CD14-positive monocyte (primary cell): ENCODE data around the gene HSCB. TPM values are rescaled to one million over a fixed set of nuclear protein-coding genes. Genes with fewer than 3 reads are reported as not detected.

ENCODE experiments used
- DNase-seq, 3 donors: peaks; one replicate each; pipeline ENCODE4 v3.0.0-alpha.2; 2011 to 2022
- H2AFZ ChIP-seq: 2 replicates; pipeline ENCODE4 v1.6.0; 2012; ENCODE audit warnings: mild to moderate bottlenecking, low read depth, low read length, inconsistent platforms; ENCODE audit not compliant: insufficient read depth, poor library complexity, severe bottlenecking
- H3K27ac ChIP-seq, 2 donors: 1 replicate in 1 of 2; 2 replicates in 1 of 2; pipeline ENCODE4 v1.5.1; 2012 to 2013; ENCODE audit warnings: low read length in 2 of 2, control low read depth in 1 of 2, inconsistent platforms in 1 of 2, low read depth in 1 of 2, mild to moderate bottlenecking in 1 of 2
- H3K27me3 ChIP-seq, 2 donors: one replicate each; pipeline versions ENCODE4 v1.6.0 to v1.6.1; 2011 to 2013; ENCODE audit warnings: low read length in 2 of 2; ENCODE audit not compliant: control insufficient read depth in 2 of 2, insufficient read depth in 2 of 2
- H3K36me3 ChIP-seq, 2 donors: replicated peaks in 1 of 2; 1 replicate in 1 of 2; 2 replicates in 1 of 2; pipeline versions ENCODE4 v1.5.1 to v1.6.1; 2012 to 2013; ENCODE audit warnings: low read length in 2 of 2, control low read depth in 1 of 2, inconsistent platforms in 1 of 2, mild to moderate bottlenecking in 1 of 2; ENCODE audit not compliant: insufficient read depth in 2 of 2, control insufficient read depth in 1 of 2
- H3K4me1 ChIP-seq, 2 donors: 1 replicate in 1 of 2; 2 replicates in 1 of 2; pipeline versions ENCODE4 v1.5.1 to v1.6.1; 2012 to 2013; ENCODE audit warnings: low read length in 2 of 2, control low read depth in 1 of 2, inconsistent platforms in 1 of 2, mild to moderate bottlenecking in 1 of 2, moderate library complexity in 1 of 2; ENCODE audit not compliant: insufficient read depth in 2 of 2, control insufficient read depth in 1 of 2
- H3K4me2 ChIP-seq: replicated peaks from 2 replicates; pipeline ENCODE3; 2012; ENCODE audit warnings: low read length, moderate library complexity, mild to moderate bottlenecking; ENCODE audit not compliant: poor library complexity, severe bottlenecking; ENCODE audit errors: extremely low read depth
- H3K4me3 ChIP-seq, 3 experiments: fragments of 200-600 bp in 1 of 3; sonication (generic) in 1 of 3; replicated peaks in 1 of 3; 1 replicate in 2 of 3; 2 replicates in 1 of 3; pipeline ENCODE4 v1.5.1; 2011 to 2013; ENCODE audit warnings: low read length in 3 of 3, mild to moderate bottlenecking in 3 of 3, control low read depth in 2 of 3, low read depth in 2 of 3, inconsistent platforms in 1 of 3, moderate library complexity in 1 of 3
- H3K79me2 ChIP-seq: 2 replicates; pipeline ENCODE4 v1.6.0; 2012; ENCODE audit warnings: mild to moderate bottlenecking, control low read depth, inconsistent platforms, low read length, moderate library complexity; ENCODE audit not compliant: insufficient read depth
- H3K9ac ChIP-seq: 2 replicates; pipeline ENCODE4 v1.6.0; 2017; ENCODE audit warnings: low read length, mild to moderate bottlenecking; ENCODE audit not compliant: insufficient read depth, poor library complexity, severe bottlenecking
- H3K9me3 ChIP-seq, 2 donors: replicated peaks in 1 of 2; 1 replicate in 1 of 2; 2 replicates in 1 of 2; pipeline versions ENCODE4 v1.5.1 to v1.6.1; 2012 to 2013; ENCODE audit warnings: low read length in 2 of 2, control low read depth in 1 of 2; ENCODE audit not compliant: control insufficient read depth in 1 of 2, insufficient read depth in 1 of 2
- H4K20me1 ChIP-seq: 2 replicates; pipeline ENCODE4 v1.6.0; 2012; ENCODE audit warnings: mild to moderate bottlenecking, low read length, control low read depth, moderate library complexity; ENCODE audit not compliant: insufficient read depth
- H3K27ac Mint-ChIP-seq, 7 donors: one replicate each; pipeline ENCODE4 v1.8.0; 2020; ENCODE audit warnings: mild to moderate bottlenecking in 7 of 7, mixed read lengths in 7 of 7, moderate library complexity in 6 of 7, inconsistent platforms in 2 of 7
- H3K27me3 Mint-ChIP-seq, 3 donors: one replicate each; pipeline ENCODE4 v1.8.0; 2021 to 2022; ENCODE audit warnings: low read depth in 3 of 3, mild to moderate bottlenecking in 3 of 3, mixed read lengths in 3 of 3, moderate library complexity in 3 of 3, inconsistent platforms in 1 of 3
- H3K36me3 Mint-ChIP-seq, 2 donors: one replicate each; pipeline ENCODE4 v1.8.0; 2020; ENCODE audit warnings: mixed read lengths in 2 of 2, inconsistent platforms in 1 of 2, mild to moderate bottlenecking in 1 of 2
- H3K4me1 Mint-ChIP-seq: one replicate; pipeline ENCODE4 v1.8.0; 2020; ENCODE audit warnings: mild to moderate bottlenecking, mixed read lengths
- H3K4me3 Mint-ChIP-seq, 2 donors: one replicate each; pipeline ENCODE4 v1.8.0; 2020; ENCODE audit warnings: mild to moderate bottlenecking in 2 of 2, mixed read lengths in 2 of 2, moderate library complexity in 1 of 2
- H3K9me3 Mint-ChIP-seq, 7 donors: one replicate each; pipeline ENCODE4 v1.8.0; 2020 to 2022; ENCODE audit warnings: mixed read lengths in 7 of 7, mild to moderate bottlenecking in 6 of 7, moderate library complexity in 6 of 7, inconsistent platforms in 2 of 7
- WGBS: methylation state at CpG from one replicate; pipeline ENCODE4 v1.1.5; 2013; ENCODE audit warnings: missing lambda C conversion rate; ENCODE audit not compliant: insufficient coverage; 5-methylcytosine and 5-hydroxymethylcytosine counted together
- intact Hi-C, 2 donors: fragments of 100-400 bp; cut with micrococcal nuclease; formaldehyde crosslinking; loops; one replicate each; pipeline versions ENCODE4 v1.15.0 to v1.15.1; 2023
- polyA plus RNA-seq, 3 donors: library from polyadenylated mRNA; depleted of rRNA in 1 of 3; unstranded in 2 of 3; stranded (reverse) in 1 of 3; fragments of 300-500 nt in 2 of 3; fragments of >200 nt in 1 of 3; fragmentation: Illumina TruSeq in 2 of 3; gene quantifications; 1 replicate in 2 of 3; 2 replicates in 1 of 3; pipeline ENCODE4 v1.2.3, GENCODE V29; 2012 to 2021
- TF ChIP-seq, protein P1 (sequence below): fragments of 200-600 bp; IDR thresholded peaks from one replicate; pipeline ENCODE4 v1.8.0; 2022; ENCODE audit warnings: antibody characterized with exemption, mild to moderate bottlenecking

Gene HSCB
- polyA plus RNA-seq, 3 donors = 10.1 to 13.2 (median 10.3) TPM

- peak within 1 kb of the TSS; percentile 85 to 95 (median 90) for H3K4me3 ChIP-seq
- H4K20me1 ChIP-seq = peaks cover 42% of the 10 kb centered on the region
- TF ChIP-seq, protein P1, sequence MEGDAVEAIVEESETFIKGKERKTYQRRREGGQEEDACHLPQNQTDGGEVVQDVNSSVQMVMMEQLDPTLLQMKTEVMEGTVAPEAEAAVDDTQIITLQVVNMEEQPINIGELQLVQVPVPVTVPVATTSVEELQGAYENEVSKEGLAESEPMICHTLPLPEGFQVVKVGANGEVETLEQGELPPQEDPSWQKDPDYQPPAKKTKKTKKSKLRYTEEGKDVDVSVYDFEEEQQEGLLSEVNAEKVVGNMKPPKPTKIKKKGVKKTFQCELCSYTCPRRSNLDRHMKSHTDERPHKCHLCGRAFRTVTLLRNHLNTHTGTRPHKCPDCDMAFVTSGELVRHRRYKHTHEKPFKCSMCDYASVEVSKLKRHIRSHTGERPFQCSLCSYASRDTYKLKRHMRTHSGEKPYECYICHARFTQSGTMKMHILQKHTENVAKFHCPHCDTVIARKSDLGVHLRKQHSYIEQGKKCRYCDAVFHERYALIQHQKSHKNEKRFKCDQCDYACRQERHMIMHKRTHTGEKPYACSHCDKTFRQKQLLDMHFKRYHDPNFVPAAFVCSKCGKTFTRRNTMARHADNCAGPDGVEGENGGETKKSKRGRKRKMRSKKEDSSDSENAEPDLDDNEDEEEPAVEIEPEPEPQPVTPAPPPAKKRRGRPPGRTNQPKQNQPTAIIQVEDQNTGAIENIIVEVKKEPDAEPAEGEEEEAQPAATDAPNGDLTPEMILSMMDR = peak; percentile 54
- H3K4me1 ChIP-seq = peaks cover 17 to 19% of the 10 kb centered on the region in 2 donors
- H3K27me3 ChIP-seq = no peaks in the 10 kb centered on the region
- peaks cover 53% of the 10 kb centered on the region for H3K79me2 ChIP-seq
- Mint-ChIP-seq H3K4me1 (peaks cover 20% of the 10 kb centered on the region), H3K27ac (peak within 1 kb of the TSS; percentile 83 to 97 (median 92)), H3K27me3 (peaks cover 0 to 2% (median 1%) of the 10 kb centered on the region in 3 donors), H3K9me3 (peaks cover 0 to 10% (median 7%) of the 10 kb centered on the region in 7 donors), H3K36me3 (peaks cover 16 to 32% of the 10 kb centered on the region in 2 donors), H3K4me3 (peak within 1 kb of the TSS; percentile 87 to 93)
- H3K9ac ChIP-seq = peak within 1 kb of the TSS; percentile 96
- under 1% methylated on average over 86 of the region's 92 CpGs for WGBS
- intact Hi-C loops = loop anchor here (1.0 to 10.0 kb wide), 4 partner anchors 28 to 52 kb away; partner anchors contain the start of genes HSCB (in 2 of the 2) and XBP1 (in 1 of the 2)
- peak within 1 kb of the TSS; percentile 86 for H3K4me2 ChIP-seq
- peaks cover 9 to 28% of the 10 kb centered on the region in 2 donors for H3K36me3 ChIP-seq
- DNase-seq = peak; percentile 89 to 93 (median 90)
- H3K27ac ChIP-seq = peak within 1 kb of the TSS; percentile 83 to 93
- H2AFZ ChIP-seq = peak within 1 kb of the TSS; percentile 85
- peaks cover 5% of the 10 kb centered on the region in 2 donors for H3K9me3 ChIP-seq
Measured at GRCh38 chr22:28772633-28773460, 31.0 kb downstream of the HSCB start, which contains the start of gene CCDC117. TSS of gene CCDC117 (plus strand) at chr22:28772695. CDS start at chr22:28772850, 155 bp downstream.

GRCh38 chr22:28773461-28773867, 31.6 kb downstream of the HSCB start:
- H3K4me1 Mint-ChIP-seq = peaks cover 20% of the 10 kb centered on the region
- H3K4me3 ChIP-seq = peak overlapping the region; percentile 85 to 95 (median 90)

More at GRCh38 chr22:28773461-28773867, 31.6 kb downstream of the HSCB start:
- Histone ChIP-seq H3K79me2 (peaks cover 59% of the 10 kb centered on the region), H3K27ac (peak overlapping the region; percentile 83 to 93), H3K9me3 (peaks cover 5% of the 10 kb centered on the region in 2 donors), H3K9ac (peak overlapping the region; percentile 96), H4K20me1 (peaks cover 48% of the 10 kb centered on the region), H3K27me3 (no peaks in the 10 kb centered on the region), H3K4me1 (peaks cover 17 to 19% of the 10 kb centered on the region in 2 donors), H3K36me3 (peaks cover 9 to 34% of the 10 kb centered on the region in 2 donors), H2AFZ (peak overlapping the region; percentile 85), H3K4me2 (peak overlapping the region; percentile 86)
- peak; percentile 18 to 46 (median 21) for DNase-seq
- Mint-ChIP-seq H3K9me3 (peaks cover 0 to 10% (median 7%) of the 10 kb centered on the region in 7 donors), H3K4me3 (peak overlapping the region; percentile 87 to 93), H3K36me3 (peaks cover 20 to 36% of the 10 kb centered on the region in 2 donors), H3K27ac (peak overlapping the region; percentile 78 to 97 (median 90)), H3K27me3 (peaks cover 0 to 2% (median 1%) of the 10 kb centered on the region in 3 donors)
- 0% methylated on average over 2 of the region's 10 CpGs for WGBS
- TF ChIP-seq, protein P1 = no peak
- intact Hi-C loops = loop anchor here (2.0 to 10.0 kb wide), 3 partner anchors 27 to 51 kb away; partner anchors contain the start of genes HSCB (in 1 of the 2) and XBP1 (in 1 of the 2)
